PC-3 (cell line): ENCODE data around the gene EPRS1.

Experiments
- CTCF ChIP-seq: fragments of 300-600 bp; sonication (generic); conservative IDR thresholded peaks from 2 replicates; pipeline ENCODE4 v1.5.1; 2017; ENCODE audit warnings: antibody characterized with exemption, low read depth, mild to moderate bottlenecking, low read length
- EZH2 ChIP-seq: fragments of 300-600 bp; sonication (generic); IDR thresholded peaks from one replicate; pipeline ENCODE4 v1.6.1; 2017; ENCODE audit warnings: antibody characterized with exemption, mild to moderate bottlenecking, low read length; ENCODE audit not compliant: unreplicated experiment
- EZH2phosphoT487 ChIP-seq: fragments of 300-600 bp; sonication (generic); IDR thresholded peaks from 2 replicates; pipeline ENCODE4 v1.6.1; 2018; ENCODE audit warnings: mild to moderate bottlenecking, antibody characterized with exemption, low read length, borderline replicate concordance

- TF ChIP-seq CTCF (no peak; the same call in 1 of the 2 replicates), EZH2 (no peak), EZH2phosphoT487 (no peak)
Observed at GRCh38 chr1:220089650-220090556, 43.6 kb upstream of the EPRS1 start, which contains the start of gene BPNT1.
